Type B pancreatic cell (in vitro differentiated cells): ENCODE data around the gene LBX2. TPM values are rescaled to one million over a fixed set of nuclear protein-coding genes. Genes with fewer than 3 reads are reported as not detected.

Source experiments
- DNase-seq: peaks from one replicate; pipeline ENCODE4 v3.0.0; 2021; ENCODE audit warnings: mixed read lengths; ENCODE audit not compliant: unreplicated experiment; ENCODE audit errors: extremely low spot score
- H3K27ac Mint-ChIP-seq: 2 replicates; pipeline ENCODE4 v1.8.0; 2021; ENCODE audit warnings: mild to moderate bottlenecking, mixed read lengths
- H3K27me3 Mint-ChIP-seq: 2 replicates; pipeline ENCODE4 v1.8.0; 2021; ENCODE audit warnings: mixed read lengths
- H3K36me3 Mint-ChIP-seq: 2 replicates; pipeline ENCODE4 v1.8.0; 2021; ENCODE audit warnings: mixed read lengths
- H3K4me1 Mint-ChIP-seq: one replicate; pipeline ENCODE4 v1.8.0; 2021; ENCODE audit warnings: mixed read lengths; ENCODE audit not compliant: unreplicated experiment
- H3K4me3 Mint-ChIP-seq: 2 replicates; pipeline ENCODE4 v1.8.0; 2021; ENCODE audit warnings: mild to moderate bottlenecking, mixed read lengths
- H3K9me3 Mint-ChIP-seq: 2 replicates; pipeline ENCODE4 v1.8.0; 2021; ENCODE audit warnings: mixed read lengths
- CTCF ChIP-seq: fragments of 200-600 bp; sonication (generic); conservative IDR thresholded peaks from 2 replicates; pipeline ENCODE4 v1.5.0; 2021; ENCODE audit warnings: antibody characterized with exemption, mild to moderate bottlenecking
- total RNA-seq: library from RNA; stranded (reverse); gene quantifications from 2 replicates; pipeline ENCODE4 v1.2.1, GENCODE V29; 2021; ENCODE audit warnings: low replicate concordance

The LBX2 gene
- total RNA-seq, 1 donor from 2014 or later: 2.8 TPM

- Mint-ChIP-seq H3K27me3 (peaks cover 73% of the 10 kb centered on the region), H3K9me3 (no peaks in the 10 kb centered on the region), H3K4me3 (peak overlapping the region; percentile 86), H3K4me1 (peaks cover 45% of the 10 kb centered on the region), H3K36me3 (peaks cover 22% of the 10 kb centered on the region), H3K27ac (no peak overlapping the region)
- DNase-seq: no peak
- no peak for TF ChIP-seq CTCF
These were observed 6.2 kb upstream of the LBX2 start for GRCh38 chr2:74505448-74506246.

DNA sequence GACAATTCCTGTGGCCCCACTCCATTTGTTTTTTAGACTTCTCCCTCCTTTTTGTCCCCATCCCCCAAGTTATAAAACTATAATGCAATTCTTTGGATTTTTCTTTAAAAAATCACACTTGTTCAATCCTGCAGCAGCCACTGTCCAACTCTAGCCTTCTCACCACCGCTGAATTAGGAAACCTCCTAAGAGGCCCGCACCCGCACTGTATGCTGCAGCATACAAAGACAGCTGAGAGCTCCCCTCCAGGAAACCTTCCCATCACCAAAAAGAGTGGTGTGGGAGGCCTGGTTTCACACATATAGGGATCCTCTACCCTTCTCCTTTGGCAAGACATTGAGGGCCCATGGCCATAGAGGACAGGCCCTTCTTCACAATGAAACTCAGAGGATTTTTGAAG lies 5.2 kb upstream of the LBX2 start:
- H3K27ac Mint-ChIP-seq: peak overlapping the region; percentile 51
- peaks cover 73% of the 10 kb centered on the region for H3K27me3 Mint-ChIP-seq
- peaks cover 45% of the 10 kb centered on the region for H3K4me1 Mint-ChIP-seq
- no peak for DNase-seq
- peak overlapping the region; percentile 86 for H3K4me3 Mint-ChIP-seq
- peaks cover 22% of the 10 kb centered on the region for H3K36me3 Mint-ChIP-seq
- H3K9me3 Mint-ChIP-seq: no peaks in the 10 kb centered on the region
- no peak for TF ChIP-seq CTCF

DNA sequence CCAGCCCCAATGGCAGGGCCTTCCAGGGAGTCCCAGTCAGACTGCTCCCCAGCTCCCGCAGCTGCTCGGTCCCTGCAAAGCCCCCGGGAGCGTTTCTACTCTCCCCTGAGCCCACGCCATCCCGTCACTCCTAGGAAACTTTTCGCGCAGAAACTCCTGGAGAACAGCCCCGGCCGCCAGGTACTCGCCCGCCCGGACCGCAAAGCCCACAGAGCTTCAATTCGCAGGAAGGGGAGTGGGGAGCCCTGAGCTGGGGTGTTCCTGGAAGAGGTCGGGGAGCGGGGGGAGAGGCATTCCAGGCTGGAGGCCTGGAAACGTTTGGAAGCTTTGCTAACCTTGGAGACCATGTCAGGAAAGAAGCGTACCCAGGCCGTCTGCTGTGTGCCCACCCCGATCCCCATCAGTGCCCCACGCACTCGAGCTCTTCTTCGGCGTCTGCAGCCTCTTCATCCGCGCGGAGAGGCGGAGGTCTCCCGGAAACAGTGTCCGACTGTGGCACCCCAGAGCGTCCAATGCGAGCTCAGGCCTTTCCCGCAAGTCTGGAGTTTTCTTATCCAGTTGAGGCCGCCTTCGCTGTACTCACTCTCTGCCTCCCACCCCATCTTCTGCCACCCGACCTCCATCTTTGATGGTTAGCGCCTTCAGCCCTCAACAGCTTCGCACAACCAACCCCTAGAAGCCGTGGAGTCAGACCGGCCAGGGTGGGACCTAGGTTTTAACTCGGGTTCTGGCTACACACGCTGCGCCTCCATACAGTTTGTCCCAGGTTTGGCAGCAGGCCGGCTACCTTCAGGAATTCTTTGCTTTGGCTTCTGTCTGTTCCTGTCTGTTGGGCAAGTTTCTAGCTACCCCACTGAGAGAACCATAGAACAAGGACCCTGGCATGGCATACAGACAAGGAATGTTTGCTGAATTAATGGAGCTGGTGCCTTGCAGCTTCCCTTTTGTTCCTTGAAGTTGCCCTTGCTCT lies 4.4 kb upstream of the LBX2 start:
- H3K4me3 Mint-ChIP-seq: peak overlapping the region; percentile 86
- no peak for TF ChIP-seq CTCF
- H3K4me1 Mint-ChIP-seq: peaks cover 48% of the 10 kb centered on the region
- peak overlapping the region; percentile 73 for H3K27ac Mint-ChIP-seq
- no peak for DNase-seq
- no peaks in the 10 kb centered on the region for H3K9me3 Mint-ChIP-seq
- peaks cover 76% of the 10 kb centered on the region for H3K27me3 Mint-ChIP-seq
- peaks cover 22% of the 10 kb centered on the region for H3K36me3 Mint-ChIP-seq

GRCh38 chr2:74502720-74503505 lies 3.5 kb upstream of the LBX2 start:
- peaks cover 46% of the 10 kb centered on the region for H3K4me1 Mint-ChIP-seq
- H3K27me3 Mint-ChIP-seq: peaks cover 76% of the 10 kb centered on the region
- no peak for DNase-seq
- peaks cover 22% of the 10 kb centered on the region for H3K36me3 Mint-ChIP-seq
- H3K27ac Mint-ChIP-seq: peak overlapping the region; percentile 73
- H3K9me3 Mint-ChIP-seq: no peaks in the 10 kb centered on the region
- peak overlapping the region; percentile 86 for H3K4me3 Mint-ChIP-seq
- TF ChIP-seq CTCF: no peak

- Mint-ChIP-seq H3K4me3 (peak overlapping the region; percentile 86), H3K27ac (peak overlapping the region; percentile 54), H3K4me1 (peaks cover 46% of the 10 kb centered on the region), H3K36me3 (peaks cover 22% of the 10 kb centered on the region), H3K9me3 (no peaks in the 10 kb centered on the region), H3K27me3 (peaks cover 83% of the 10 kb centered on the region)
- TF ChIP-seq CTCF: no peak
- no peak for DNase-seq
These were observed 2.8 kb upstream of the LBX2 start for GRCh38 chr2:74502147-74502719.
